ENCODE measurements around the gene RHBDF2.

The RHBDF2 gene

GRCh38 chr17:76547183-76547641 lies 46.0 kb upstream of the RHBDF2 start:
- CTCF ChIA-PET: interaction anchor here (0.6 to 2.9 kb wide), 6 partner anchors 10 to 40 kb away, joined by 3 to 37 read pairs (median 4); no protein-coding TSS in a partner anchor
- POLR2A ChIA-PET: interaction anchor here (0.8 to 1.4 kb wide), 4 partner anchors 11 to 26 kb away, joined by 3 to 6 read pairs (median 4); no protein-coding TSS in a partner anchor
- no peak for TF ChIP-seq ELF4 (IDR thresholded peaks at IDR 0.05)
- no peak for TF ChIP-seq FOXK2 (IDR thresholded peaks at IDR 0.05)
- TF ChIP-seq, protein P1, sequence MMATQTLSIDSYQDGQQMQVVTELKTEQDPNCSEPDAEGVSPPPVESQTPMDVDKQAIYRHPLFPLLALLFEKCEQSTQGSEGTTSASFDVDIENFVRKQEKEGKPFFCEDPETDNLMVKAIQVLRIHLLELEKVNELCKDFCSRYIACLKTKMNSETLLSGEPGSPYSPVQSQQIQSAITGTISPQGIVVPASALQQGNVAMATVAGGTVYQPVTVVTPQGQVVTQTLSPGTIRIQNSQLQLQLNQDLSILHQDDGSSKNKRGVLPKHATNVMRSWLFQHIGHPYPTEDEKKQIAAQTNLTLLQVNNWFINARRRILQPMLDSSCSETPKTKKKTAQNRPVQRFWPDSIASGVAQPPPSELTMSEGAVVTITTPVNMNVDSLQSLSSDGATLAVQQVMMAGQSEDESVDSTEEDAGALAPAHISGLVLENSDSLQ (IDR thresholded peaks at IDR 0.05): peak; percentile 61
- TF ChIP-seq FOXM1 (IDR thresholded peaks at IDR 0.05; ENCODE audit: borderline replicate concordance): no peak
- TF ChIP-seq ZNF384 (IDR thresholded peaks at IDR 0.05): no peak
- no peak for TF ChIP-seq SP1 (IDR thresholded peaks at IDR 0.05)
- TF ChIP-seq TARDBP (IDR thresholded peaks at IDR 0.05): no peak
- peak; percentile 74 for DNase-seq (ENCODE audit: extremely low spot score)

GRCh38 chr17:76546556-76547182 lies 45.4 kb upstream of the RHBDF2 start:
- DNase-seq (ENCODE audit: extremely low spot score): no peak
- TF ChIP-seq FOXA1 (IDR thresholded peaks at IDR 0.05): no peak
- TF ChIP-seq L3MBTL2 (conservative IDR thresholded peaks at IDR 0.05): no peak
- TF ChIP-seq, protein P1 (IDR thresholded peaks at IDR 0.05): no peak
- TF ChIP-seq FOXM1 (IDR thresholded peaks at IDR 0.05; ENCODE audit: borderline replicate concordance): no peak
- TF ChIP-seq SP1 (IDR thresholded peaks at IDR 0.05): no peak
- no peak for TF ChIP-seq ARNT (IDR thresholded peaks at IDR 0.05)
- no peak for TF ChIP-seq ELF4 (IDR thresholded peaks at IDR 0.05)
- TF ChIP-seq HDGF (IDR thresholded peaks at IDR 0.05; ENCODE audit: borderline replicate concordance): no peak
- TF ChIP-seq TARDBP (IDR thresholded peaks at IDR 0.05): no peak
- TF ChIP-seq FOXK2 (IDR thresholded peaks at IDR 0.05): no peak
- TF ChIP-seq LEF1 (IDR thresholded peaks at IDR 0.05; ENCODE audit: borderline replicate concordance): no peak
- TF ChIP-seq CTBP1 (IDR thresholded peaks at IDR 0.05; ENCODE audit: borderline replicate concordance): no peak
- no peak for TF ChIP-seq SUZ12 (IDR thresholded peaks at IDR 0.05)
- no peak for TF ChIP-seq ZNF384 (IDR thresholded peaks at IDR 0.05)
- no peak for TF ChIP-seq BHLHE40 (IDR thresholded peaks at IDR 0.05; ENCODE audit: borderline replicate concordance)
- TF ChIP-seq NFRKB (IDR thresholded peaks at IDR 0.05): no peak
- POLR2A ChIA-PET: interaction anchor here (0.8 to 1.4 kb wide), 5 partner anchors 11 to 125 kb away, joined by 3 to 6 read pairs (median 4); no protein-coding TSS in a partner anchor
- CTCF ChIA-PET: interaction anchor here (0.6 to 2.9 kb wide), 6 partner anchors 10 to 39 kb away, joined by 3 to 37 read pairs (median 4); no protein-coding TSS in a partner anchor

- TF ChIP-seq, protein P1 (IDR thresholded peaks at IDR 0.05): no peak
- TF ChIP-seq ZNF384 (IDR thresholded peaks at IDR 0.05): no peak
- no peak for TF ChIP-seq HDGF (IDR thresholded peaks at IDR 0.05; ENCODE audit: borderline replicate concordance)
- no peak for TF ChIP-seq ELF4 (IDR thresholded peaks at IDR 0.05)
- no peak for TF ChIP-seq SP1 (IDR thresholded peaks at IDR 0.05)
- TF ChIP-seq FOXA1 (IDR thresholded peaks at IDR 0.05): no peak
- TF ChIP-seq SUZ12 (IDR thresholded peaks at IDR 0.05): no peak
- TF ChIP-seq LEF1 (IDR thresholded peaks at IDR 0.05; ENCODE audit: borderline replicate concordance): no peak
- TF ChIP-seq NFRKB (IDR thresholded peaks at IDR 0.05): no peak
- TF ChIP-seq CTBP1 (IDR thresholded peaks at IDR 0.05; ENCODE audit: borderline replicate concordance): no peak
- no peak for TF ChIP-seq FOXM1 (IDR thresholded peaks at IDR 0.05; ENCODE audit: borderline replicate concordance)
- no peak for TF ChIP-seq ARNT (IDR thresholded peaks at IDR 0.05)
- no peak for TF ChIP-seq BHLHE40 (IDR thresholded peaks at IDR 0.05; ENCODE audit: borderline replicate concordance)
- TF ChIP-seq FOXK2 (IDR thresholded peaks at IDR 0.05): no peak
- no peak for TF ChIP-seq L3MBTL2 (conservative IDR thresholded peaks at IDR 0.05)
- no peak for TF ChIP-seq TARDBP (IDR thresholded peaks at IDR 0.05)
- CTCF ChIA-PET: interaction anchor here (1.0 to 2.9 kb wide), 3 partner anchors 11 to 38 kb away, joined by 3 to 37 read pairs (median 6); no protein-coding TSS in a partner anchor
- no peak for DNase-seq (ENCODE audit: extremely low spot score)
- POLR2A ChIA-PET: interaction anchor here (0.9 to 2.2 kb wide), 7 partner anchors 8 to 125 kb away, joined by 3 to 12 read pairs (median 4); no protein-coding TSS in a partner anchor
Observed at GRCh38 chr17:76545918-76546555, 44.8 kb upstream of the RHBDF2 start.

DNA sequence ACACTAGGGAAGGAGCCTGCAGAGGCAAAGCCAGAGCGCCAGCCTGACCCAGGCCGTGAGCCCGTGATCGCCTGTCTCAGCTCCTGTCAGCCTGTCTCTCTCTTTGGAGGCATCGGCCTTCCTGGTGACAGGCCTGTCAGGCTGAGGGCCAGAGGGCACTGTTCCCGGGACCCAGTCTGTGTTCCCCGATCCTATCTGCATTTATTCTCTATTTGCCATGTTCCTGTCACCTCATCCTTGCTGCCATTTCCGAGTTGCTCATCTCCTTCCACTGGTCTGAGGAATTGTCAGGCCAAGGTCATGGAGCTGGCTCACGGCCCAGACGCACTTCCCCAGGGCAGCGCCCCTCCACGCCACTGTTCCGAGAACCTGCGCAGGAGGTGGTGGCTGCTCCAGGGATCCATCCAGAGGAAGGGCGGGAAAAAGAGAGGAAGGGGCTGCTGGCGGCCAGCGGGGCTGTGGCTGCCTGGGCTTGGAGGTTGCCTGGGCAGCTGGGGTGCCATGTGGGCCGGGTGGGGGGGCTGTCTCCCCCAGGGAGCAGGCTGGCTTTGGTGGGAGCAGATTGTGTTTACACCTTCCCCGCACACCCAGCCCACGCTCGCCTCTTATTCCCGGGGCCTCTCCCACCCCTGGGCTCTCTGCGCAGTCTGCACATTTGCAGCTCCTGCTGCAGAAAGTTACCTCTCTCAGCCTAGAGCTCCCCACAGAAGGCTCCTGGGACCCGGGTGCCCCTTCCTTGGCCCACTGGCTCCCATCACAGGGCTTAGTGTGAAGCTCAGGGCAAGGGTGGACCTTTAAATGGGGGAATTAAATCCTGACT lies 43.5 kb upstream of the RHBDF2 start:
- no peak for TF ChIP-seq FOXA1 (IDR thresholded peaks at IDR 0.05)
- TF ChIP-seq, protein P1 (IDR thresholded peaks at IDR 0.05): no peak
- TF ChIP-seq TARDBP (IDR thresholded peaks at IDR 0.05): no peak
- TF ChIP-seq LEF1 (IDR thresholded peaks at IDR 0.05; ENCODE audit: borderline replicate concordance): no peak
- no peak for TF ChIP-seq SUZ12 (IDR thresholded peaks at IDR 0.05)
- ChIA-PET CTCF (interaction anchor here (0.6 to 2.9 kb wide), 4 partner anchors 21 to 137 kb away, joined by 3 to 37 read pairs (median 6); no protein-coding TSS in a partner anchor), POLR2A (interaction anchor here (1.3 to 2.2 kb wide), 3 partner anchors 13 to 17 kb away, joined by 3 to 12 read pairs (median 7); no protein-coding TSS in a partner anchor)
- DNase-seq (ENCODE audit: extremely low spot score): no peak
